D721Med (cell line): ENCODE measurements around the gene CSTPP1.
"Not testable (repeated sequence)": the region's sequence is repeated elsewhere in the genome, so short reads cannot be mapped to it uniquely, and the experiment has no call there.

ENCODE experiments used
- DNase-seq: peaks from one replicate; pipeline ENCODE4 v3.0.0; 2011; ENCODE audit warnings: low spot score; ENCODE audit not compliant: insufficient read length
- FAIRE-seq: peaks from 2 replicates; lab custom pipeline; 2011; peaks lifted over from hg19 to GRCh38; lab: Jason Lieb, UNC
- CTCF ChIP-seq: IDR thresholded peaks from 2 replicates; pipeline ENCODE4 v1.5.1; 2012; ENCODE audit warnings: mild to moderate bottlenecking, control low read depth; ENCODE audit not compliant: insufficient read depth; ENCODE audit errors: missing control alignments

CSTPP1 gene

GRCh38 chr11:47106798-47107411, 170.3 kb downstream of the CSTPP1 start:
- TF ChIP-seq CTCF: no peak
- no peak for FAIRE-seq
- DNase-seq: no peak

- TF ChIP-seq CTCF: no peak
- FAIRE-seq (no peak), DNase-seq (no peak)
These were observed 171.2 kb downstream of the CSTPP1 start for GRCh38 chr11:47107744-47108143.

GRCh38 chr11:47108214-47108613, 171.7 kb downstream of the CSTPP1 start:
- no peak for DNase-seq
- FAIRE-seq: no peak
- no peak for TF ChIP-seq CTCF

- FAIRE-seq (no peak), DNase-seq (no peak)
- no peak for TF ChIP-seq CTCF
These were observed 172.6 kb downstream of the CSTPP1 start for GRCh38 chr11:47109051-47109726.

- no peak for FAIRE-seq
- TF ChIP-seq CTCF: no peak
- DNase-seq: no peak
These were observed 173.2 kb downstream of the CSTPP1 start for GRCh38 chr11:47109727-47110246.

GRCh38 chr11:47111318-47111804, 174.8 kb downstream of the CSTPP1 start:
- FAIRE-seq (no peak), DNase-seq (no peak)
- TF ChIP-seq CTCF: no peak

- DNase-seq, FAIRE-seq: not testable (repeated sequence)
These were observed 176.4 kb downstream of the CSTPP1 start for GRCh38 chr11:47112941-47113340.

GRCh38 chr11:47118958-47119688, 182.6 kb downstream of the CSTPP1 start:
- DNase-seq, FAIRE-seq: not testable (repeated sequence)
